Measurements from ENCODE around the gene ITGB5. TPM values are rescaled to one million over a fixed set of nuclear protein-coding genes. Genes with fewer than 3 reads are reported as not detected.
A peak's percentile ranks its signal among the peaks of the same experiment; 100 is the strongest.

ITGB5 gene
- polyA plus RNA-seq, 3 donors, result 0.68 to 1.2 (median 1.0) TPM

DNA sequence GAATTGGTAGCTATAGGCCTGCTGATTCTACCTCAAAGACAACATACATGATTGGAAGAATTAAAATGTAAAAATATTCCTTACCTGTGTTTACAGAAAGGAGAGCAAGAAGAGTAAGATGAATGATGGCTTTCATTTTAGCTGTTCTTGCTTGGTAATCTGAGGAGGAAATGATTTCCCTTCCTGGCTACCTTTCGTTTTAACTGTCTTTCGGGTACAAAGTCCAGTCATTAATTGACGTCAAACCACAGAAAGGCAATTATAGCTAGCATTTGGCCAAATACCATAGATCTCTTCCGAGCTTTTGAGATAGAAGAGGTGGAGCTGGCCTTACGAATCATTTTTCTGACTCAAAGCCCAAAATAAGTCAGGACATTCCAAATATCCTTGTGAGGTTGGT lies 47.4 kb upstream of the ITGB5 start, which contains the start of gene MUC13:
Gene MUC13 (minus strand): TSS at position 175 of the 400 bp plus-strand sequence. CDS start 39 bp downstream, at position 136.
- Histone ChIP-seq H3K79me2 (ENCODE audit: insufficient read depth, low read length) (no peaks in the 10 kb centered on the region), H3K27me3 (ENCODE audit: control insufficient read depth in 2 of 2, insufficient read depth in 2 of 2, low read length in 2 of 2) (no peaks in the 10 kb centered on the region), H3K4me3 (replicated peaks in 1 of 3; ENCODE audit: low read depth in 2 of 3, low read length in 3 of 3) (no peak within 1 kb of the TSS), H3K27ac (ENCODE audit: low read depth in 1 of 2, low read length in 2 of 2) (no peak within 1 kb of the TSS), H3K36me3 (replicated peaks in 1 of 2; ENCODE audit: control insufficient read depth in 1 of 2, insufficient read depth in 2 of 2, low read length in 2 of 2) (no peaks in the 10 kb centered on the region), H3K4me2 (replicated peaks; ENCODE audit: extremely low read depth, low read length, poor library complexity, severe bottlenecking) (no peak within 1 kb of the TSS), H4K20me1 (ENCODE audit: insufficient read depth, low read length) (no peaks in the 10 kb centered on the region), H2AFZ (ENCODE audit: insufficient read depth, low read depth, low read length, poor library complexity, severe bottlenecking) (no peak within 1 kb of the TSS), H3K9ac (ENCODE audit: insufficient read depth, low read length, poor library complexity, severe bottlenecking) (no peak within 1 kb of the TSS), H3K9me3 (replicated peaks in 1 of 2; ENCODE audit: control insufficient read depth in 1 of 2, insufficient read depth in 1 of 2, low read length in 2 of 2) (no peaks in the 10 kb centered on the region), H3K4me1 (ENCODE audit: control insufficient read depth in 1 of 2, insufficient read depth in 2 of 2, low read length in 2 of 2) (no peaks in the 10 kb centered on the region)
- intact Hi-C loops (cut with micrococcal nuclease), result no loop called here
- no peak for TF ChIP-seq CTCF (IDR thresholded peaks at IDR 0.05)
- H3K4me3 Mint-ChIP-seq, result no peak within 1 kb of the TSS
- WGBS (ENCODE audit: insufficient coverage), result 100% methylated on average over 3 of the region's 5 CpGs
- H3K27ac Mint-ChIP-seq, result no peak within 1 kb of the TSS
- H3K36me3 Mint-ChIP-seq, result no peaks in the 10 kb centered on the region
- DNase-seq, result no peak
- peaks cover 3% of the 10 kb centered on the region for H3K4me1 Mint-ChIP-seq
- H3K27me3 Mint-ChIP-seq (ENCODE audit: low read depth in 3 of 3), result peaks cover 0 to 9% (median 8%) of the 10 kb centered on the region in 3 donors
- peaks cover 0 to 3% (median 0%) of the 10 kb centered on the region in 7 donors for H3K9me3 Mint-ChIP-seq

DNA sequence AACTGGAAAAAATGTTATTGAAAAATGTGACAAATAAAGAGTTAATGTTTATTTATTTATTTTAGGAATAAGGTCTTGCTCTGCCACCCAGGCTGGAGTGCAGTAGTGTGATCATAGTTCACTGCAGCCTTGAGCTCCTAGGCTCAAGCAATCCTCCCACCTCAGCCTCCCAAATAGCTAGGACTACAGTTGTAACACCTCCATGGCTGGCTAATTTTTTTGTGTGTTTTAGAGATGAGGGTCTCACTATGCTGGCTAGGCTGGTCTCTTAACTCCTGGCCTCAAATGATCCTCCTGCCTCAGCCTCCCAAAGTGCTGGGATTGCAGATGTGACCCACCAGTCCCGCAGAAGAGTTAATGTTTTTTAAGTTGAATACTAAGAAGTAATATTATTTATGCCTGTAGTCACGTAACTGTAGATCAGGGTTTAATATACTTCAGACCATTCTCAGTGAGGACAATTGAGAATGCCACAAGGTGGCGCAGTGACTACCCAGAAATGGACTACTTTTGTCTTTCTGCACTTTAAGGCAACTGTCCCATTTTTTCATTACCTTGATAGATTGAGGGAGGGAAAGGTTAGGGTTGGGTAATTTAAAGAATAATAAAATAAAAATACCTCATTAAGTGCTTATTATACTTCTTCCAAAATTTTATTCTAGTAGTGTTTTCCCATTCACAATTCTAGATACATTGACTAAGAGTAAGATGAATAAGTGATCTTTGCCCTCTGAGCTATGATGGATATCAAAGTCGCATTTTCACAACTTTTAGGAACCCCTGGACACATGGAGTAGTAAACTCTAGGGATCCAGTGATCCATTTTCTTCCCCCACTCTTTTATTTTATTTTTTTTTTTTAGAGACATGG lies 41.4 kb upstream of the ITGB5 start:
- no peak overlapping the region for H2AFZ ChIP-seq (ENCODE audit: insufficient read depth, low read depth, low read length, poor library complexity, severe bottlenecking)
- H3K27ac Mint-ChIP-seq, result peak overlapping the region in 1 of 7 donors; percentile 43
- H3K79me2 ChIP-seq (ENCODE audit: insufficient read depth, low read length), result no peaks in the 10 kb centered on the region
- TF ChIP-seq CTCF (IDR thresholded peaks at IDR 0.05), result peak; percentile 75
- peaks cover 15 to 18% of the 10 kb centered on the region in 2 donors for H3K4me1 ChIP-seq (ENCODE audit: control insufficient read depth in 1 of 2, insufficient read depth in 2 of 2, low read length in 2 of 2)
- H3K4me2 ChIP-seq (replicated peaks; ENCODE audit: extremely low read depth, low read length, poor library complexity, severe bottlenecking), result no peak overlapping the region
- peaks cover 0 to 2% (median 0%) of the 10 kb centered on the region in 7 donors for H3K9me3 Mint-ChIP-seq
- H4K20me1 ChIP-seq (ENCODE audit: insufficient read depth, low read length), result no peaks in the 10 kb centered on the region
- H3K27me3 ChIP-seq (ENCODE audit: control insufficient read depth in 2 of 2, insufficient read depth in 2 of 2, low read length in 2 of 2), result no peaks in the 10 kb centered on the region
- H3K36me3 ChIP-seq (replicated peaks in 1 of 2; ENCODE audit: control insufficient read depth in 1 of 2, insufficient read depth in 2 of 2, low read length in 2 of 2), result no peaks in the 10 kb centered on the region
- no peak overlapping the region for H3K9ac ChIP-seq (ENCODE audit: insufficient read depth, low read length, poor library complexity, severe bottlenecking)
- no peak overlapping the region for H3K4me3 ChIP-seq (replicated peaks in 1 of 3; ENCODE audit: low read depth in 2 of 3, low read length in 3 of 3)
- no peaks in the 10 kb centered on the region for H3K9me3 ChIP-seq (replicated peaks in 1 of 2; ENCODE audit: control insufficient read depth in 1 of 2, insufficient read depth in 1 of 2, low read length in 2 of 2)
- intact Hi-C loops (cut with micrococcal nuclease), result loop anchor here (5.0 to 10.0 kb wide), 2 partner anchors 506 to 509 kb away; no protein-coding TSS in a partner anchor
- no CpG with 5 or more reads among the region's 4 CpGs for WGBS (ENCODE audit: insufficient coverage)
- H3K27me3 Mint-ChIP-seq (ENCODE audit: low read depth in 3 of 3), result peaks cover 2 to 6% (median 3%) of the 10 kb centered on the region in 3 donors
- H3K4me3 Mint-ChIP-seq, result peak overlapping the region in 1 of 2 donors; percentile 31
- H3K27ac ChIP-seq (ENCODE audit: low read depth in 1 of 2, low read length in 2 of 2), result no peak overlapping the region
- H3K36me3 Mint-ChIP-seq, result no peaks in the 10 kb centered on the region
- peak; percentile 27 to 47 (median 45) for DNase-seq
- H3K4me1 Mint-ChIP-seq, result peaks cover 17% of the 10 kb centered on the region

Data from CD14-positive monocyte (primary cell).